HG03521 (cell line): ENCODE data around the gene NEK6.
A peak's percentile ranks its signal among the peaks of the same experiment; 100 is the strongest.

Experiments
- ATAC-seq: cut with Tn5 transposase; IDR thresholded peaks from one replicate; pipeline ENCODE4 v1.9.1; 2021; ENCODE audit warnings: mild to moderate bottlenecking, moderate library complexity; ENCODE audit not compliant: unreplicated experiment

NEK6 gene

DNA sequence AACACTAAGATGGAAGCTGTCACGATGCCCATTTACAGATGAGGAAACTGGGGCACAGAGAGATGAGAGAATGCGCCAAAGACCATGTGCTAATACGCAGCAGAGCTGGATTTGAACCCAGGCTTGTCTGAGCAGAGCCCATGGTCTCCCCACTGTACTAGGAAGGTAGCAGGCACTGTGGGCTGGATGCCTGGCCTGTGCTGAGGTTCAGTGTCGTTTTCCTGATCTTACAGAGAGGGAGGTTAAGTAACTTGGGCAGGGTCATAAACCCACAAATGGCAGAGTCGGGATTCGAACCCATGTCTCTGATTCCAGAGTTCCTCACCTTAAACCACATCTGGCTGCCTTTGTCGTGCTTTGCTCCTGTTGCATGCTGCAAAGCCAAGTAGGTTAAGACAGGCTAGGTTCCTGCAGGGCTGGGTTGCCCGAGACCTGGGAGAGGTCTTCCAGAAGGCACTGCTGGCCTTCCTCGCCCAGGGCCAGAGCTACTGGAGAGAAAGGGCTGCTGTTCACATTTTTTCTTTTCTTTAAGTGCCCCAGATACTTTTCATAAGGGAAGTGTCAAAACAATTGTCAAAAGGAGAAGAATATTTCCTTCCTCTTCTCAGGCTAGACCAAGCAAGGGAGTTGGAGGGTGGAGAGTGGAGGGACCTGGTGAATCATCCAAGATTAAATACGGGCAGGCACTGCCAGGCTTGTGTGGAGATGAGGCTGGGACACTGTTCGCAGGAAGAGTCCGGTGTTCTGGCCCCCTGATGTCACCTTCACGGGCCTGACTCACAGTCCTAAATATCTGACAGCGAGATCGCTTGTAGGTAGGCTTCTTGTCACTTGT lies 3.2 kb downstream of the NEK6 start:
- no peak for ATAC-seq

DNA sequence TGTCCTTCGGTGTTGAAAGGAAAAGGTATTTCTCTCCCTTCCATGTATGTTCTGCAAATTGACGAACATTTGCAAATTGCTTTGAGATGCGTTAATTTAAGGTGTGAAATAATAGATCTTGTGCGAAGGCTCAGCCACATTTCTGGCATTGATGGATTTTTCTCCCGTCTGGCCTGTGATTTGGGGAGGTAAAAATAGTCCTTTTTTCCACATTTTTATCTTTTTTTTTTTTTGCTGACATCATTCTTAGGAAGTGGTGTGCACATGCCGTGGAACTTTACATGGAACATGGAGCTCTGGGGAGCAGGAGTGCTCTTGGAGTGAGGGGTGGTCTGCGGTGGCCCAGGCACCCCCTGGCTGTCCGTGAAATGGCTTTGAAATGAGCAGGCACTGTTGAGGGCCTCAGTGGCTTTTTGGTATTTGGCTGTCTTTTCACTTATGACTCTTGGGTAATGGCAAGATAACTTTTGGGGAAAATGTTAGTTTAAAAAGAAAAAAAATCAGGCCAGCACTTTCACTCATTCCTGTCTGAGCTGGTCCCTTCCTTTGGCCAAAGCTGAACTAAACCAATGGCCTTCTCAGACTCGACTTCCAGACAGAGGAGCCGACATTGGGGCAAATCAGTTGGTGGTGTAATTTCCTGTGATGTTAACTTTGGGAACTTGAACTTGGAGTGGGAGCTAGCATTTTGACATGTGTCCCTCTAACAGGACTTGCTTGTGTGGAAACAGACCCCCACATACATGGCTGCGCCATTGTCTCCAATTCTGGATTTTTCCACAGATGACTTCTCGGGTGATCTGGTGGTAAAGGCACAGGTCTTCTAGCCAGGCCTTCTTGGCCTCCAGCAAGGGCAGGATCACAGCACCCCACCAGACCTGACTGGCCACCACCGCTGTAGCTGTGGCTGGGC lies 4.2 kb downstream of the NEK6 start:
- no peak for ATAC-seq

- no peak for ATAC-seq
Observed at GRCh38 chr9:124262649-124262972, 4.9 kb downstream of the NEK6 start.

GRCh38 chr9:124263213-124263612 lies 5.5 kb downstream of the NEK6 start:
- no peak for ATAC-seq

GRCh38 chr9:124263800-124264426 lies 6.2 kb downstream of the NEK6 start:
- ATAC-seq: no peak

GRCh38 chr9:124264823-124265233 lies 7.1 kb downstream of the NEK6 start:
- ATAC-seq: peak; percentile 34

DNA sequence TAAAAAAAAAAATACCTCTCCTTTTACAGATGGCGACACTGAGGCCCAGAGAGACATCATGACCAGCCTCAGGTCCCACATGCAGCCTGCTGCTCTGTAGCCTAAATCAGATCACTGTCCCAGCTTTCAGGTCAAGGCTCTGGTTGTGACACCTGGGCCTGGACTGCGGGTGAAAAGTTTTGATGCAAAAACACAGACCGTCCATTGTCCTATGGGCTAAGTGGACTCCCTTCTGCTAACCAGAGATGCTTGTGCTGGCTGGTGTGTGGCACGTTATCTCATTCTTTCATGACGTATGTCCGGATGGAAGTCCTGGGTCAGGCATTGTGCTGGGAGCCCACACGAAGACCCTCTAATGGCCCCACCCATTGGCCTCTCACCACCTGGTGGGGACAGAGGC lies 7.8 kb downstream of the NEK6 start:
- no peak for ATAC-seq

DNA sequence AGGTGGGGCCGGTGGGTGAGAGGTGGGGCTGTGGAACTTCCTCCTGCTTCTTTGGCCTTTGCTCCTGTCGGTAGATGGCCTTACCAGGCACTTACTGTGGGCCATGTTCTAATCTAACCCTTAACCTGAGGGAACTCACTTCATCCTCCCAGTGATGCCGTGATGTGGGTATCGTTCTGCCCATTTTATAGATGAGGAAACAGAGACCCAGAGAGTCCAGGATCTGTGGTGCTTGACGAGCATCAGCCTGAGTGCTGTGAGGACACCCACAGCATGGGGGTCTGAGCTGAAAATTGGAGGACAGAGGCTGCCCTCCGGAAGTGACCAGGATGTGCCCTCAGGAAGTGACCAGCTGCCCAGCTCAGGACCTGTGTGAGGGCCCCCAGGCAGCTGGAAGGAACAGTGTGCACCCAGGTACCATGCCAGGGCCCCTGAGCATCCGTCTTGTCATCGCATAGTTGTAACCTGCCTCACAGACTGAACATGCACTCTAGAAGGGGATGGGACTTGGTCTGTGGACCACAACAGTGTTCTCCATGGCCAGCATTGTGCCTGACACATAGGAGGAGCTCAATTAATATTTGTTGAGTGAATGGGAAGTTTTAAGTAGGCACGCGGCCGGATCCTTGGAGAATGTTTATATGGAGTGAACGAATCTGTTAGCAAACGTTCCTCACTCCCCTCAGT lies 8.5 kb downstream of the NEK6 start:
- ATAC-seq: no peak

DNA sequence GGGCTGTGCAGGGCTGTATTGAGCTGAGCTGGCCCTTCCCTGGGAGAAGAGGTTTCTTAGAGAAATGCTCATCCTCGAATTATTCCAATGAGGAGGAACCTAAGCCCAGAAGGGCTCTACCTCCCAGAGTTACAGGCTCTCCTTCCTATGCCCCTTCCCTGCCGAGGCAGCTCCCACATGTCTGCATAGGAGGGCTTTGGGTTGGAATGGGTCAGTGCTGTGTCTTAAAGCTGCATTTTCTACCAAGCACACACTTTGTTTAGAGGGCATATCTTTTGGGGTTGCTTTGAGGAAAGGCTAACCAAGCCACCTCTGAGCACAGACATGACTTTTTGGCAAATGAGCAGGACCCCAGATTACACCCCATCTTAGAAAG lies 9.1 kb downstream of the NEK6 start:
- ATAC-seq: no peak

DNA sequence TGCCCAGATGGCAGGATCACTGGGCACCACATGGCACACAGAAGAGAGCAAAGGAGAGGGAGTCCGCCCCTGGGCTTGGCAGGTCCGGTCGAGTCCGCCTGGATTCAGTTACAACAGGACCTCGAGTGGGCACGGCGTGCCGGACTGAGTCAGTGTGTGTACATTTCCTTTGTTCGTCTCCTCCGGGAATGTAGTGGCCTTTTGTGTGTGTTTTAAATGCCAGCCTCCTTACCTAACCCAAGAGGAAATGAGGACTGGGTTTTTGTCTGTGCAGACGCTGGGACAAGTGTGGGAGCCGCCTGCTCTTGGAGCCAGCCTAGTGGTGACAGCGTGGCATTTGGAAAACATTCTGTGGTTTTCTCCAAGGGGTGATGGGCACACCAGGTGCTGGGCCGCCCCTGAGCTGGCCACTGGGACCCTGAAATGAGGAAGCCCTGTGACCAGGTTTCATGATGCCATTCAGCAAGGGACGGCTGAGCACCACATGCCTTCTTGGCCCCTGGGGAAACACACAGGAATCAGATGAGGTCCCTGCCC lies 9.6 kb downstream of the NEK6 start:
- ATAC-seq: no peak

DNA sequence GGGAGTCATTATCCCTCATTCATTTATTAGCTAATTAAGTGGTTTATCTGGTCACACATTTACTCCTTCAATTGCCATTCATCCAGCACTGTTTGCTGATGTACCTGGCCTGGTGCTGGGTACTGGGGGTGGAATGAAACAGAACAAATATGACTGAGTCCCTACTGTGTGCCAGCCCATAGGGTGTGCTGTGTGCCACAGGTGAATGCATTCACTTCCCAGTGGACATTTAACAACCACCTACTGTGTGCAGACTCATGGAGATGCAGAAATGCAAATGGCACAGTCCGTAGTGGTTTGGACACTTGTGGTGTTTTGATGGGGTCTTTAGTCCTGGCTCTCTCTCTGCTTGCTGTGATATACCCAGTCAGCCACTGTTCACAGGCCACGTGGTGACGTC lies 10.5 kb downstream of the NEK6 start:
- no peak for ATAC-seq

- no peak for ATAC-seq
Observed at GRCh38 chr9:124268661-124269060, 10.9 kb downstream of the NEK6 start.

GRCh38 chr9:124269556-124269955 lies 11.8 kb downstream of the NEK6 start:
- no peak for ATAC-seq

GRCh38 chr9:124270504-124271335 lies 13.0 kb downstream of the NEK6 start:
- no peak for ATAC-seq

DNA sequence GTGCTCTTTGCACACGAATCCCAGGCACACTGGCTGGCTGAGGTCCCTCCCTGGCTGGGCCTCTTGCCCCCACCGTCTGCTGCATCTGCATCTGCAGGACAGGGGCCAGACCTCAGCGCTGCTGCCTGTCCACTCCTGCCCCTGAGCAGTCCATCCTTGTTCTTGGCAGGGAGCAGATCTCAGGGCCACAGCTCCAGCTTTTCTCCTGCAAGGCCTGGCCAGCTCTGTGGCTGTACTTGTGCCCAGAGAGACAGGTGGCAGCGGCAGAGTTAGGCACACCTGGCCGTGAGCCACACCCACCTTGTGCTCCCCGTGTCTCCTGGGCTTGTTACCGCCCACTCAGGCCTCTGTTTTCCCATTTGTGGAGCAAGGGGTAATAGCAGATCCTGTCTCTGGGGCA lies 13.9 kb downstream of the NEK6 start:
- ATAC-seq: no peak

DNA sequence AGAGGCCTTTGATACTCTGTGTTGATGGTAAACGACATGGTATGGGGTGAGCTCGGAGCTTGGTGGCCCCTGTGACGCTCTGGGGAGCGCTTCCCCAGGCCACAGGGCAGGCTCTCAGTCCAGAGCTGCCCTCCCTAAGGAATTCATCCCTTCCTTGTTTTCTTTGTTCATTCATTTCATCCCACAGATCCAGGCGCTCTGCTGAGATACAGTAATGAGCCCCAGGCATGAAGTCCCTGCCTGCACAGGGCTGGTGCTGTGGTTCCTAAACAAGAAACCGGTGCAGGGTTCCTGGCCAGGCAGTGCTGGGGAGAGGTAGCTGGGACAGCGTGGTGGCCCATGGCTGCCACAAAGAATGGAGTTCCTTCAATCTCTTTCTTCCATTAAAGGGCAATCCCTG lies 14.4 kb downstream of the NEK6 start:
- ATAC-seq: no peak

GRCh38 chr9:124272979-124273378 lies 15.2 kb downstream of the NEK6 start:
- no peak for ATAC-seq

GRCh38 chr9:124273427-124274160 lies 15.8 kb downstream of the NEK6 start:
- no peak for ATAC-seq

- ATAC-seq: no peak
Observed at GRCh38 chr9:124274226-124274625, 16.5 kb downstream of the NEK6 start.
